ENCODE measurements around the gene PPM1A. TPM values are rescaled to one million over a fixed set of nuclear protein-coding genes. Genes with fewer than 3 reads are reported as not detected.
A peak's percentile ranks its signal among the peaks of the same experiment; 100 is the strongest.

PPM1A gene
- total RNA-seq, 2 experiments from 2014 or later = 40.0 to 40.5 TPM

- no peak for TF ChIP-seq CTCF (IDR thresholded peaks at IDR 0.05)
- ChIA-PET CTCF (interaction anchor here (1.0 to 2.4 kb wide), 9 partner anchors 18 to 736 kb away, joined by 3 to 17 read pairs (median 3); no protein-coding TSS in a partner anchor), POLR2A (interaction anchor here (0.6 to 2.4 kb wide), 22 partner anchors 8 to 1109 kb away, joined by 3 to 21 read pairs (median 4); partner anchors contain the start of genes DHRS7, SLC38A6 and TRMT5)
- H3K4me1 Mint-ChIP-seq (ENCODE audit: low read depth) = peaks cover 47% of the 10 kb centered on the region
- peak overlapping the region; percentile 100 for H3K27ac Mint-ChIP-seq
- ATAC-seq (peak; percentile 72), DNase-seq (peak; percentile 92)
- H3K9me3 Mint-ChIP-seq = no peaks in the 10 kb centered on the region
- no peaks in the 10 kb centered on the region for H3K27me3 Mint-ChIP-seq
- peak overlapping the region; percentile 85 for H3K4me3 Mint-ChIP-seq
- H3K36me3 Mint-ChIP-seq (ENCODE audit: low read depth) = peaks cover 6% of the 10 kb centered on the region
- intact Hi-C loops (cut with micrococcal nuclease) = loop anchor here (5.0 kb wide), 2 partner anchors 84 to 156 kb away; partner anchors contain the start of gene PCNX4
These were observed 876 bp upstream of the PPM1A start for GRCh38 chr14:60247994-60248696.

GRCh38 chr14:60249321-60250256, 568 bp downstream of the PPM1A start:
- POLR2A ChIA-PET = interaction anchor here (0.6 to 2.4 kb wide), 28 partner anchors 8 to 1108 kb away, joined by 3 to 21 read pairs (median 4); partner anchors contain the start of genes DHRS7, JKAMP, L3HYPDH and SLC38A6
- intact Hi-C loops (cut with micrococcal nuclease) = loop anchor here (5.0 kb wide), 2 partner anchors 83 to 157 kb away; partner anchors contain the start of gene PCNX4
- Mint-ChIP-seq H3K4me3 (peak overlapping the region; percentile 90), H3K4me1 (ENCODE audit: low read depth) (peaks cover 56% of the 10 kb centered on the region), H3K27me3 (no peaks in the 10 kb centered on the region), H3K9me3 (no peaks in the 10 kb centered on the region), H3K36me3 (ENCODE audit: low read depth) (peaks cover 6% of the 10 kb centered on the region), H3K27ac (peak overlapping the region; percentile 84)
- CTCF ChIA-PET = interaction anchor here (0.6 to 8.6 kb wide), 10 partner anchors 15 to 738 kb away, joined by 3 to 65 read pairs (median 3); no protein-coding TSS in a partner anchor
- TF ChIP-seq CTCF (IDR thresholded peaks at IDR 0.05) = no peak
- ATAC-seq (peak; percentile 34), DNase-seq (peak; percentile 59)

GRCh38 chr14:60250257-60251035, 1.4 kb downstream of the PPM1A start:
- ATAC-seq = no peak
- Mint-ChIP-seq H3K4me3 (peak overlapping the region; percentile 90), H3K27me3 (no peaks in the 10 kb centered on the region), H3K36me3 (ENCODE audit: low read depth) (peaks cover 9% of the 10 kb centered on the region), H3K27ac (peak overlapping the region; percentile 84), H3K9me3 (no peaks in the 10 kb centered on the region), H3K4me1 (ENCODE audit: low read depth) (peaks cover 57% of the 10 kb centered on the region)
- ChIA-PET CTCF (interaction anchor here (0.6 to 8.6 kb wide), 4 partner anchors 14 to 720 kb away, joined by 3 to 65 read pairs (median 3); no protein-coding TSS in a partner anchor), POLR2A (interaction anchor here (0.8 to 1.4 kb wide), 7 partner anchors 8 to 81 kb away, joined by 3 to 6 read pairs (median 4); no protein-coding TSS in a partner anchor)
- no peak for TF ChIP-seq CTCF (IDR thresholded peaks at IDR 0.05)
- intact Hi-C loops (cut with micrococcal nuclease) = no loop called here
- DNase-seq = no peak

GRCh38 chr14:60251877-60252276, 2.9 kb downstream of the PPM1A start:
- H3K27me3 Mint-ChIP-seq = no peaks in the 10 kb centered on the region
- no peak for TF ChIP-seq CTCF (IDR thresholded peaks at IDR 0.05)
- DNase-seq (no peak), ATAC-seq (no peak)
- peak overlapping the region; percentile 26 for H3K4me3 Mint-ChIP-seq
- H3K4me1 Mint-ChIP-seq (ENCODE audit: low read depth) = peaks cover 58% of the 10 kb centered on the region
- intact Hi-C loops (cut with micrococcal nuclease) = no loop called here
- CTCF ChIA-PET = interaction anchor here (1.2 to 8.6 kb wide), 4 partner anchors 10 to 87 kb away, joined by 3 to 65 read pairs (median 4); partner anchors contain the start of gene DHRS7
- no peak overlapping the region for H3K27ac Mint-ChIP-seq
- peaks cover 9% of the 10 kb centered on the region for H3K36me3 Mint-ChIP-seq (ENCODE audit: low read depth)
- POLR2A ChIA-PET = no interaction called here
- H3K9me3 Mint-ChIP-seq = no peaks in the 10 kb centered on the region

Data from activated CD8-positive, alpha-beta T cell treated with anti-CD3 and anti-CD28 coated beads for 36 hours (primary cell).